ENCODE data around the gene RCBTB2. TPM values are rescaled to one million over a fixed set of nuclear protein-coding genes. Genes with fewer than 3 reads are reported as not detected.

The RCBTB2 gene
- total and polyA plus RNA-seq, 9 donors, result 8.2 to 22.6 (median 14.2) TPM

GRCh38 chr13:48536621-48537250 lies 3.9 kb upstream of the RCBTB2 start:
- 87 to 89% (median 88%) methylated on average over 5 of the region's 5 CpGs for WGBS, 3 donors
- H3K4me3 ChIP-seq, result no peak overlapping the region
- no peak overlapping the region for H3K27ac ChIP-seq
- H3K36me3 ChIP-seq, result no peaks in the 10 kb centered on the region
- H3K9me3 ChIP-seq, result no peaks in the 10 kb centered on the region
- TF ChIP-seq EP300 (IDR thresholded peaks at IDR 0.05) (no peak), CTCF (IDR thresholded peaks at IDR 0.05) (no peak), POLR2A (IDR thresholded peaks at IDR 0.05) (no peak)
- H3K4me1 ChIP-seq (ENCODE audit: insufficient read depth), result no peaks in the 10 kb centered on the region
- DNase-seq, result no peak
- intact Hi-C loops (cut with DNase I), result no loop called here
- H3K27me3 ChIP-seq, result no peaks in the 10 kb centered on the region

GRCh38 chr13:48535766-48536165 lies 2.9 kb upstream of the RCBTB2 start:
- intact Hi-C loops (cut with DNase I), result no loop called here
- Histone ChIP-seq H3K36me3 (no peaks in the 10 kb centered on the region), H3K4me3 (no peak overlapping the region), H3K27ac (no peak overlapping the region), H3K9me3 (no peaks in the 10 kb centered on the region), H3K27me3 (no peaks in the 10 kb centered on the region), H3K4me1 (ENCODE audit: insufficient read depth) (no peaks in the 10 kb centered on the region)
- TF ChIP-seq CTCF (IDR thresholded peaks at IDR 0.05), result no peak
- no peak for TF ChIP-seq POLR2A (IDR thresholded peaks at IDR 0.05)
- no peak for TF ChIP-seq EP300 (IDR thresholded peaks at IDR 0.05)
- DNase-seq, result no peak
- 91 to 96% (median 93%) methylated on average over 2 of the region's 2 CpGs for WGBS, 3 donors

- intact Hi-C loops (cut with DNase I), result loop anchor here in 1 of 4 donors (5.0 kb wide), 1 partner anchor 42 kb away; no protein-coding TSS in a partner anchor
- WGBS, 3 donors, result 97 to 98% (median 98%) methylated on average over 5 of the region's 5 CpGs
These were observed 2.1 kb upstream of the RCBTB2 start for GRCh38 chr13:48534911-48535501.

GRCh38 chr13:48533961-48534600 lies 1.2 kb upstream of the RCBTB2 start:
- Histone ChIP-seq H3K9me3 (no peaks in the 10 kb centered on the region), H3K4me3 (no peak overlapping the region), H3K4me1 (ENCODE audit: insufficient read depth) (no peaks in the 10 kb centered on the region), H3K36me3 (no peaks in the 10 kb centered on the region), H3K27ac (no peak overlapping the region), H3K27me3 (no peaks in the 10 kb centered on the region)
- no peak for DNase-seq
- WGBS, 3 donors, result 88 to 91% (median 91%) methylated on average over 9 of the region's 9 CpGs
- TF ChIP-seq POLR2A (IDR thresholded peaks at IDR 0.05) (no peak), EP300 (IDR thresholded peaks at IDR 0.05) (no peak), CTCF (IDR thresholded peaks at IDR 0.05) (no peak)
- intact Hi-C loops (cut with DNase I), result loop anchor here in 2 of 4 donors (2.0 to 5.0 kb wide), 2 partner anchors 37 to 43 kb away; no protein-coding TSS in a partner anchor

More at GRCh38 chr13:48534911-48535501, 2.1 kb upstream of the RCBTB2 start:
- Histone ChIP-seq H3K36me3 (no peaks in the 10 kb centered on the region), H3K4me1 (ENCODE audit: insufficient read depth) (no peaks in the 10 kb centered on the region), H3K27ac (no peak overlapping the region), H3K9me3 (no peaks in the 10 kb centered on the region), H3K27me3 (no peaks in the 10 kb centered on the region), H3K4me3 (no peak overlapping the region)
- TF ChIP-seq POLR2A (IDR thresholded peaks at IDR 0.05) (no peak), EP300 (IDR thresholded peaks at IDR 0.05) (no peak), CTCF (IDR thresholded peaks at IDR 0.05) (no peak)
- no peak for DNase-seq

Measured in ovary (tissue), 9 donors.